AG04449 (cell line): ENCODE data around the gene GNB5.

ENCODE experiments used
- CTCF ChIA-PET: fragments of 350-600 bp; formaldehyde crosslinking; extraction: SDS; loops from one replicate; lab custom pipeline; 2021; ENCODE audit warnings: antibody characterized with exemption; lab: Yijun Ruan, JAX
- POLR2A ChIA-PET: fragments of 400-600, 350-600 bp; formaldehyde crosslinking; extraction: SDS; loops from one replicate; lab custom pipeline; 2020; ENCODE audit warnings: antibody characterized with exemption, inconsistent platforms; lab: Yijun Ruan, JAX
- DNase-seq: peaks from one replicate; pipeline ENCODE4 v3.0.0-alpha.2; 2010; ENCODE audit warnings: low read depth, low spot score
- H3K4me3 ChIP-seq: 2 replicates; pipeline ENCODE4 v1.5.1; 2011; ENCODE audit warnings: low read depth, mild to moderate bottlenecking, control low read depth, low read length
- CTCF ChIP-seq: IDR thresholded peaks from one replicate; pipeline ENCODE4 v1.5.1; 2011; ENCODE audit warnings: mild to moderate bottlenecking, moderate library complexity, low read length, control low read depth, inconsistent platforms; ENCODE audit not compliant: insufficient read depth; ENCODE audit errors: missing control alignments

GNB5 gene

GRCh38 chr15:52186651-52187486 lies 4.3 kb downstream of the GNB5 start:
- CTCF ChIA-PET, result interaction anchor here (1.0 to 5.7 kb wide), 10 partner anchors 8 to 547 kb away, joined by 3 to 66 read pairs (median 4); no protein-coding TSS in a partner anchor
- POLR2A ChIA-PET, result no interaction called here
- TF ChIP-seq CTCF, result no peak
- no peak overlapping the region for H3K4me3 ChIP-seq
- no peak for DNase-seq

GRCh38 chr15:52185151-52185561 lies 6.0 kb downstream of the GNB5 start:
- CTCF ChIA-PET, result interaction anchor here (0.8 to 5.7 kb wide), 11 partner anchors 8 to 550 kb away, joined by 3 to 66 read pairs (median 16); no protein-coding TSS in a partner anchor
- POLR2A ChIA-PET, result no interaction called here
- H3K4me3 ChIP-seq, result no peak overlapping the region
- no peak for TF ChIP-seq CTCF
- DNase-seq, result no peak

GRCh38 chr15:52184721-52185120 lies 6.5 kb downstream of the GNB5 start:
- POLR2A ChIA-PET, result no interaction called here
- CTCF ChIA-PET, result interaction anchor here (0.6 to 5.7 kb wide), 18 partner anchors 9 to 550 kb away, joined by 3 to 66 read pairs (median 6); no protein-coding TSS in a partner anchor
- no peak overlapping the region for H3K4me3 ChIP-seq
- TF ChIP-seq CTCF, result no peak
- no peak for DNase-seq

DNA sequence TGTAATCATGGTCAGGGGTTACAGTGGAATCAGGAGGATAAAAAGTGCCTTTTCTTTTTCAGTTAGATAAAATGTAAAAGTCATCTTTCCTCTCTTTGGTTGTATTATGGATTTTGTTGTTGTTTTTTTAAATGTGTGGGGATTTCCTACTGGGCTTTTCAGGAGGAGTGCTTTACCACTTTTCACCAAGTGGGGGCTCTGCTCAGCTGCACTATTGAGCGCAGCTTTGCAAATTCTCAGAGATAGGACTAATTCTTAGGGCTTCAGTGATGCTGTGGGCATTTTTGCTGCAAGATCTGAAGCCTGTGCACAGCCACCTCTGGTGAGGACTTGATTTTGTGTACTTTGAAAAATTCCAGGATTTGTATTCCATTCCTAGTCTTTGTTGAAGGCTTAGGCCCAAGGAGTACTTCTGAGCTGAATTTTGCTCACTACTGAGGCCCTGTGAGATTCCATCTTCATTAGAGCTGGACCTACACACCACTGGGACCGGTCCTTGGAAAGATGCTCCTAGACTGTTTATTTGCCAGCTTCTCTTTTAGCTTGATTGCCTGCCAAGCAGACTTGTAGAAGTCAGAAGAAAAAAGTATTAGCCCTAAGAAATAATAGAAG lies 7.5 kb downstream of the GNB5 start:
- ChIA-PET POLR2A (no interaction called here), CTCF (interaction anchor here (0.6 to 5.7 kb wide), 24 partner anchors 10 to 551 kb away, joined by 3 to 66 read pairs (median 5); no protein-coding TSS in a partner anchor)
- peak; percentile 53 for TF ChIP-seq CTCF
- no peak for DNase-seq
- H3K4me3 ChIP-seq, result no peak overlapping the region

DNA sequence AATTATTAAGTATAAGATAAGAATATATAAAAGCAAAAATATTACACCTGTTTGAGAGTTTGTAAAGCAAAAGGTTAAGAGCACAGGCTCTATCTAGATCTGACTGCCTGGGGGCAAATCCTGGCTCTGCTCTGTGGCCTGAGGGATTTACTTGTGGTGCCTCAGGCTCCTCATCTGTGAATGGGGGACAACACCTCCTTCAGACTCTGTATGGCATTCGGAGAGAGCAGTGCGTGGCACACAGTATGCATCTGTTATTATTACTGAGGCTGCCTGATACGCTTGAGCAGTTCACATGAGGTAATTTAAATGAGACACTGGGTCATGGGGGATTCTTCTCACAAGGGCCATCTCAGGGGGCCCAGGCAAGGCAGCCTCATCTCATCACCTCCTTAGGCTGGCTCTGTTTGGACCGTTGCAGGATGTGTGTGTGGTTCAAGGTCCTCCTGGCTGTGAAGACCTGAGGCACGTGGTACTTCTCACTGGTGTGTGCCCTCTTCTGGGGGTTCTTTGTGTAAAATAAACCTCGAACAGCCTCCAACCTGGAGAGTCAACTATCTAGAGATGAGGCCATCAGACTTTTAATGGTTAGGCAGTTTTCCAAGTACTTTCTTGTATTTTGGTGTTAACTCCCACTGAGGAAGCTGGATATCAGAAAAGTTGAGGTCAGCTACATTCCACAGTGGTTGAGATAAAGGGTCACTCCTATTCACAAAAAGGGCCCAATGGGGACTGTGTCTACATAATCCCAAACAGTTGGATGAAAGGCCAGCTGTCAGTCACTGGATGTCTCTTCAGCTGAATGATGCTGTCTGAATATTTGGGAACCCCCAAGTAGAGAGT lies 9.0 kb downstream of the GNB5 start:
- ChIA-PET POLR2A (no interaction called here), CTCF (interaction anchor here (1.0 to 5.7 kb wide), 6 partner anchors 8 to 51 kb away, joined by 3 to 66 read pairs (median 22); no protein-coding TSS in a partner anchor)
- no peak for DNase-seq
- H3K4me3 ChIP-seq, result no peak overlapping the region
- no peak for TF ChIP-seq CTCF
